ENCODE results near the gene QRICH2. TPM values are rescaled to one million over a fixed set of nuclear protein-coding genes. Genes with fewer than 3 reads are reported as not detected.

QRICH2 gene
- total RNA-seq, 1 donor, result 3.0 TPM

DNA sequence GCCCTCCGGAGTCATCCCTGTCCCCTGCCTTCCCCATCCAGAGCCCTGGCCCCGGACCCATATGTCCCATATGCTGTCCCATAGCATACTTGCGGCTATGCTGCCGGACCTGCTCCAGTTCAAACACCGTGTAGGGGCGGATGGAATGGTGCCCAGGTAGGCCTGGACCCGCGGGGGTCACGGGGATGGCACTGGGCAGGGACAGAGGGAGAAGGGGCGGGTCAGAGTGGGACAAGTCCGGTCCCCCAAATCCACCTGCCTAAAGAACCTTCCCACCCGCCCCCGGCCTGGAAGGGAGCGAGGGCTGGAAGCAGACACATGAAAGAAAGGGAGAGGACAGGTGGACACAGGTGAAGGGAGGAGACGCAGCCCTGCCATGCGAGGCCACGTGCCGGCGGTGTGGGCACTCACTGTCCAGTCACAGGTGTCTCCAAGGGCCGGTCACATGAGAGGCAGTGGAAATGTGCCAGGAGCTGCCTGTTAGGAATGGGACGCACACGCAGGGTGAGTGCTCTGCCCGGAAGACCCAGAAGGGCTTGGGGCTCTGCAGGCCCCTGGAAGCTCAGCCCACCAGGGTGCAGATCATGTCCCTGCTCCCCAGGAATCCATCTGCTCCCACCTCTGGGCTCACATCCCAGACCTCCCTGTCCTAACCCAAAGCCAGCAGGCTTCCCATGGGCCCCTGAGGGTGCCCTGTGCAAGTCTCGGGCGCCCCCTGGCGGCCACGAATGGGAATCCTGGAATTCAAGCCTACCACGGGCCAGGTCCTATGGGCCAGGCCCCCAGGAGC lies 28.9 kb downstream of the QRICH2 start:
- DNase-seq (ENCODE audit: low read depth in 2 of 3, low spot score in 2 of 3), result peak; percentile 72 to 84 (median 79)

DNA sequence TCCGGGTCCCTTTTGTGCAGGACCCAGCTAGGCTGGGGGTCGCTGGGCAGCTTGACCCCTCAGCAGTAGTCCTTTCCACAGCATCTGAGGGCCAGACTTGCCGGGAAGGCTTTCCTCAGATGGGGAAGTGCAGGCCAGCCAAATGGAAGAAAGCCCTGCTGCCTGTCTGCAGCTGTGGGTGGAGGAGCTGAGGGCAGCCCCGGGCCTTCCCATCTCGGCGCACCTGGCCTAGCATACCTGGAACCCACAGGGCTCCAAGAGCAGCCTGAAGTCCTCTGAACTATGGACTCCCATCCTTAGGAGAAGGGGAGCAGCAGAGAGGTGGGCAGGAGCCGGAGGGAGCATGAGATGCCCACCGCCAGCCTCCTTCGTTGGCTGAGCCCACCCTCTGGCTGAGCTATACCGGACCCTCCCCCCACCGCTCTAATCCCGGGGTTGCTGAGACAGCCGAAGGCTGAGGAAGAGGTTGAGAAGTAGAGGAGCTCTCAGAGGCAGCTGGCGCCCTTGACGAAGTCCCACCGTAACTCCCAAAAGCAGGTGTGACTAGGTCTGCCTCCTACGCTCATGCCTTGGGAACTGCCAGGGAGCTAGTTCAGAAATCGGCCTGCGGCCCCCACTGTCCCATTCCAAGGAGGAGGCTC lies 29.7 kb downstream of the QRICH2 start:
- DNase-seq (ENCODE audit: low read depth in 2 of 3, low spot score in 2 of 3), result no peak

DNA sequence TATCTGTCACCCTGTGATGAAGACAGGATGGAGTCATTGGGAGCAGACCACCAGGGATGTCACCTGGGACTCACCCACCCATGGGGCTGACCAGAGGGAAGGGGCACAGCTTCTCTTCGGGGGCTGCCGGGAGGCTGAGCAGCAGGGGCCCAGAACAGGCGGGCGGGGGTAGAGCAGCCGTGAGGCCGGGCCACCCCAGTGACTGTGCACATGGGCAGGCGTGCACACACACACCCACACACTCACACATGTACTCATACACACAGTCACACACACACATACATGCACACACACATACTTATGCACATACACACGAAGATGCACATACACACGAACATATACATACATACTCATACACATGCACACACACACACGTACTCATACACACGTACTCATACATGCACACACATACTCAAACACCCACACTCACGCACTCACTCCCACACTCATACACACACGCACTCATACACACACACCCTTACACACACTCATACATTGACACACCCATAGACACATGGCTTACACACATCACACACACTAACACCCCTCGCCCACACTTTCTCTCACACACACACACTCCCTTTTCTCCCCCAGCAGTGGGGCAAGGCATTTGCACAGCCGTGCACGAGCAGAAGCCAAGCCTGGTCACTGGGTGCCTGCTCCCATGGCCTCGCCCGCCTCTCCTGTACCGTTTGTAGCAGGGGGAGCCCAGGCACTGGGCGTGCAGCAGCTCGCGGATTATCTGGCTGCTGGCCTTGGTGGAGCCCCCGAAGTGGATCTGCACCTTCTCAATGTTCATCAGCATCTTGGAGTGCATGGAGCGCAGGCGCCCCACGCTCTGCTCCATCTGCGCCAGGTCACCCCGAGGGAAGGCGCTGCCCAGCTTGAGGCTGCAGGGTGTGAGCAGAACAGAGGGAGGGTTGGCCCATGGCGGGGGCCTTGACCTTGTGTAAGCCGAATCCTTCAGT lies 30.5 kb downstream of the QRICH2 start:
- DNase-seq (ENCODE audit: low read depth in 2 of 3, low spot score in 2 of 3), result no peak

DNA sequence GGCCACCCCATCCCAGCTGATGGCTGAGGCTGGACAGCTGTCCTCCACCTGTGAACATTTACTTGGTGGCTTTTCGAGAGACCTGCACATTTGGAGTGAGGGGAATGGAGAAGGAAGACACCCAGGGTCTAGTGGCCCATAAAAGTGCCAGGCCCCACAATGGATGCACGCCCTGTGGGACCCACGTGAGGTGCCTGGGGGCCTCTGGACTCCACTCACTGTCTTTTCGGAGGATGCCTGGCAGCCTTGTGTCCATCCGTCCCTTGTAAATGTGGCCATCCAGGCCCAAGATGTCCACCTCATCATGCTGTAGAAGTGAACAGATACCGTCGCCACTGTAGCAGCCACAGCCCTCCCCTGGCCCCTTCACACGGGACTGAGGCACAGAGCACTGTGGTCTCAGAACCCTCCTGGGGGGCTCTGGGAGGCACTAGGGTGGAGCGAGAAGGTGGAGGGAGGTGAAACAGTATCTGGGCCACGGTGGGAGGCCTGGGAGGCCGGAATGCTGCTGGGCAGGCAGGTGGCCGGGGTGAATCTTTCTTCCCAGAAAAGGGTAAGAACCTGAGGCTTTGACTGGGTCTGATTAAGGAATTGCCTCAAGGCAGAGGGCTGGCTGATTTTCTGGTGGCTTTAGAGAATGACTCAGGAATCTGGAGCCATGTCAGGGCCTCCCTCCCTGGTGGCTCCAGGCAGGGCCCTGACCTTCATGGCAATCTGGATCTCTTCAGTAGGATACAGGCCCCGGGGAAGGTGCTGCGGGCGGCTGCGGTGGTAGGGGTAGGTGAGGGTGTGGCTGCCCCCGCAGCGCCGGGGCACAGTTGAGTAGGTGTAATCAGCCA lies 31.4 kb downstream of the QRICH2 start:
- no peak for DNase-seq (ENCODE audit: low read depth in 2 of 3, low spot score in 2 of 3)

DNA sequence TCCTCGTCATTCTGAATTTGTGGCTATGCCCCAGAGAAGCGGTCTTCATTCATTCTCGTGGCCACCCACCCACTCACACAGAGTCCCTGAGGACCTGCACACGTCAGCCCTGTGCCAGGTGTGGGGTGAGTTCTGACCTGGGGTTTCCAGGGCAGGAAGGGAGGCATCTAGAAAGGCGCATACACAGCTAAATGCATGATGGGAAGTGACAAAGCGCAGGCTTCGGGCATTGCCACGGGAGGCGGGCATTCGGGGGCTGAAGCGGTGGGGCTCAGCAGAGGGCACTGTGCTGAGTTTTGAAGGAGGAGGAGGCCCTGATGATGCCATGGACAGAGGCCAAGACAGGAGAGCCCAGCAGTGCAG lies 32.0 kb downstream of the QRICH2 start:
- peak in 1 of 3 donors; percentile 22 for DNase-seq (ENCODE audit: low read depth in 2 of 3, low spot score in 2 of 3)

GRCh38 chr17:76275382-76276068 lies 32.6 kb downstream of the QRICH2 start:
- DNase-seq (ENCODE audit: low read depth in 2 of 3, low spot score in 2 of 3), result no peak

DNA sequence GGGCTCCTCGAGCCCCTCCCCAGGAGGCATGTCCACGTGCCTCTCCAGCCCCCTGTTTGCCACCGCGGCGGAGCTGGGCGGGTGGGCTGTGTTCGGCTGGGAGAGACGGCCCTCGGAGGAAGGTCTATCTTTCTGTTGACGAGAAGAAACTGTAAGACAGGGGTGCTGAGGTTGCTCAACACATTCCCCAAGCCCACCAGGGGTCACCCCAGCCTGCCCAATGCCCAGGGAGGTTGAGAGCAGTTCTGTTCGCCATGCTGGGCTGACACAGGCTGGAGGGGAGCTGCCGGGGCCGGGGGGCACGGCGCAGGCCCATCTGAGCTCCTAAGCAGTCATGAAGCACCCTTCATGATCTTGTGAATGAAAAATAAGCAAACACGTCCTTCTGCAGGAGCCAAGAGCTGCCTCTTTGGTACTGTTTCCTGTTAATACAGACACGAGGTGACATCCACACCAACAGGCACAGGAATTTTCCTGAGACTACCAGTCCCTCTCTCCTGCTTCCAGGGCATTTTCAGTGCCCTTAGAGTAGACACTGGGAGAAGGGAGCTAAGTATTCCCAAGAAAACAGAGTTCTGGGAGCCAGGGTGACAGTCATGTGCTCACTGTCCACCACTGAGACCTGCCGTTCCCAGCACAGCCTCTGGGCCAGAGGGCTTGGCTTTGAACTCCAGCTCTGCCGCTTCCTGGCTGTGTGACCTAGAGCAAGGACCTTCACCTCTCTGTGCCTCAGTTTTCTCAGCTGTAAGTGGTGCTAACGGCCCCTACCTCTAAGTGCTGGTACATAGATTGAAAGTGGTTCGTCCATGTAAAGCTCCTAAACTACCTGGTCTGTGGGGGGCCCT lies 33.7 kb downstream of the QRICH2 start:
- no peak for DNase-seq (ENCODE audit: low read depth in 2 of 3, low spot score in 2 of 3)

DNA sequence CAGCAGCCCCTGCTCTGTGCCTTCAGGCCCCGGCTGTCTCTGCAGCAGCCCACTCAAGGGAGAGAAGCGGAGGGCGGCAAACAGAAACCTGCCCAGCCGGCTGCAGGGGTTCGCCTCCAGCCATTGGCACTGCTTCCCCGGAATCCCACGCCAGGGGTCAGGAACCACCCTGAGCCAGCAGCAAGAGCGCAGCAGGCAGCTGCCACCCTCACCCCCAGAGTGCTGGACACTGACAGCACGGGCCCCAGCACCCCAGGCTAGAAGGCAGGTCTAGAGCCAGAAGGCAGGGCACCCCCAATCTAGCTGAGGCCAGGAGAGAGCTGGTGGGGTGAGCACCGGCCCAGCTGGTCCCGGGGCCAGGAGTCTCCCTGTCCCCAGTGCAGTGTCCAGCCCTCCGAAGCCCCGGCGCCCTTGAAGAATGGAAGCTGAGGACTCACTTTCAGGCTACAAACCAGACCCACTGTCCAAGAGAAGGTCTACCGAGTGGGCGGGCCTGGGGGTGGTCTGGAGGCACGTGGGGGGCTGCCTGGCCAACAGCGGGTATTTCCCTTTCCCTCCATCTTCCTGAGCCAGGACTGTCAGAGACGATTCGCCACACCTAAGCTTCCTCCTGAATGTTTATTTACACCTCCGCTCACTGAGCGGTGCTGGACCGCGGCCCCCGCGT lies 34.5 kb downstream of the QRICH2 start:
- DNase-seq (ENCODE audit: low read depth in 2 of 3, low spot score in 2 of 3), result no peak

- DNase-seq (ENCODE audit: low read depth in 2 of 3, low spot score in 2 of 3), result no peak
Observed at GRCh38 chr17:76272541-76273444, 35.3 kb downstream of the QRICH2 start.

DNA sequence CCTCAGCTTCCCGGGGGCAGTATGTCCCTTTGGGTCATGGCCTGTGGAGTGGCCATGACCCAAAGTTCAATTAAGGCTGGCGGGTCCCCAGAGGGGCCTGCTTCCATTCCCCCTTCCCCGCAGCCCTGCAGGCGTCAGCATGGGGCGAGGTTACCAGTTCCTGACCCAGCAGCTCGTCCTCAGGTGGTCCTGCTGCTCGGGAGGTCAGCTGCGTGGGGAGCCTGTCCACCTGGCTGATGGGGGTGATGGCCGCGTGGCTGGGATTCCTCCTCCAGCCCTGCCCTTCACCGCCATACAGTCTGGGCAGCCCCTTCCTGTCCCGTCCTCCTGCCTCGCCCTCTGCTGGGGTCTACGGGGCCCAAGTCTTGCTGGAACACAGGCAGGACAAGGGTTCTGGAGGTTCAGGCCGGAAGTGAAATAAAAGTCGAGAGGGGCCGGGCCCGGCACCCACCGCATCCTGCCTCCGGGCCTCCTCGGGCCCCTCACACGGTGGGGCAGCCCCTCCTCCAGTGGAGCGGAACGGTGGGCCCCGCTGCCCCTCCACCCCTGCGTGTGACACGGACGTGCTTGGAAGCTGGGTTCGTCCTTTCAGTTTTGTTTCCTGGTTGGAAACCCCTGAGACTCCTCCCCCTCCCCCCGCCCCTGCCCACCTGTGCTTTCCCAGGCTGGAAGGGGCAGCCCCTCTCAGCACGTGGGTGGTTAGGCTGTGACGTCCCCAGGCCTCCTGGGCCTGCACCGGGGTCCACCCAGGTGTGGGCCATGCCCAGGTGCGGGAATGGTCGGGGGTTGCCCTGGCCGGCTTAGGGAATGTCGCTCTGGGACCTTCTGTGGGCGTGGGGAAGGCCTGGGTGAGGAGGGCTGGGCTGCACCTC lies 36.2 kb downstream of the QRICH2 start:
- peak in 2 of 3 donors; percentile 68 to 69 for DNase-seq (ENCODE audit: low read depth in 2 of 3, low spot score in 2 of 3)

DNA sequence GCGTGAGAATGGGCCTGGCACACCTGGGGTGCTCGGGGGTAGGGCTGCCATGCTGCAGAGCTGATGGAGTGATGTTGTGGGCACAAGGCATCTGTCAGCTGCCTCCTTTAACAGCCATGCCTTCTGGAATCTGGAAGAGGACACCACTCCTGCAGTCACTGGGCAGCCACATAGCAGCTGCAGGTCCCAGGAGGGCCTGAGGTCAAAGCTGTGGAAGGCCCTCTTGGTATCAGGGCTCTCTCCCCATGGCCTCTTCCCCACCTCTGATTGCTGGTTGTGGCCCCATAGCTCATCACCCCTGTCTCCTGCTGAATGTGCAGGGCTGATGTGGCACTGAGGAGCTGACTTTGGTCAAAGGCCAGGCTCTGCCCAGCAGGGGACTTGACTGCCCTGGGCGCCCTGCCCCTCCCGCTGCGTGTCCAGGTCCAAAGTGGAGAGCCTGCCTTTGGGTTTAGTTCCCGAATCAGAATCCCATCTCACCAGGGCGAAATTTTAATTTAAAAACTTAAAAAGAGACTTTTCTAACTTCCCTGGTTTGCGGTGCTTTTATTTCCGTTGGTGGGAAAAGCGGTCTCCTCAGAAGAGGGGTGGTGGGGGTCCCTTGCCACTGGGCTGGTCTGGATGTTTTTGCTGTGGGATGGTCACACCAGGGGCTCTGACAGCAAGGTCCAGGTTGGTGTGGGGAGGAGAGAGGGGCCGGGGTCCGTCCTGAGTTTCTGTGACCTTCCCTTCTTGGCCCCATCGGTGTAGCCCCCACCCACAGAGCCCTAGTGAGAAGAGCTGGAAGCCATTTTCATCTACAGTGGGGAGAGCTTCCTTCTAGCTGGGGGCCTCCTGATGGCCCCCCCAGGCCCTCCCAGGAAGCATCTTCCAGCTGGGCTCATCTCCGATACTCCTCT lies 37.1 kb downstream of the QRICH2 start:
- no peak for DNase-seq (ENCODE audit: low read depth in 2 of 3, low spot score in 2 of 3)

DNA sequence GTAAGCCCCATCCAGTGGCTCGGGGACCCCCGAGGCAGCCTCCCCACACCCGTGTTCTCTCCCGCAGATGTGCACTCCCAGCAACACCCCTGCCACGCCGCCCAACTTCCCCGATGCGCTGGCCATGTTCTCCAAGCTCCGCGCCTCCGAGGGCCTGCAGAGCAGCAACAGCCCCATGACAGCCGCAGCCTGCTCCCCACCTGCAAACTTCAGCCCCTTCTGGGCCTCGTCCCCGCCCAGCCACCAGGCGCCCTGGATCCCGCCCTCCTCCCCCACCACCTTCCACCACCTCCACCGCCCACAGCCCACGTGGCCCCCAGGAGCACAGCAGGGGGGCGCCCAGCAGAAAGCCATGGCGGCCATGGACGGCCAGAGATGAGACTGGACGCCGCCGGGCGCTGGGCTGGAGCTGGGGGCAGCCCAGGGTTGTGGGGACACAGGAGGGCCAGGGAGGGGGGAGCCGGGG lies 37.9 kb downstream of the QRICH2 start:
- DNase-seq (ENCODE audit: low read depth in 2 of 3, low spot score in 2 of 3), result no peak

GRCh38 chr17:76268991-76269981 lies 38.8 kb downstream of the QRICH2 start:
- DNase-seq (ENCODE audit: low read depth in 2 of 3, low spot score in 2 of 3), result no peak
